ENCODE measurements around the gene MNAT1.
"Not testable (repeated sequence)": the region's sequence is repeated elsewhere in the genome, so short reads cannot be mapped to it uniquely, and the experiment has no call there.

Gene MNAT1

DNA sequence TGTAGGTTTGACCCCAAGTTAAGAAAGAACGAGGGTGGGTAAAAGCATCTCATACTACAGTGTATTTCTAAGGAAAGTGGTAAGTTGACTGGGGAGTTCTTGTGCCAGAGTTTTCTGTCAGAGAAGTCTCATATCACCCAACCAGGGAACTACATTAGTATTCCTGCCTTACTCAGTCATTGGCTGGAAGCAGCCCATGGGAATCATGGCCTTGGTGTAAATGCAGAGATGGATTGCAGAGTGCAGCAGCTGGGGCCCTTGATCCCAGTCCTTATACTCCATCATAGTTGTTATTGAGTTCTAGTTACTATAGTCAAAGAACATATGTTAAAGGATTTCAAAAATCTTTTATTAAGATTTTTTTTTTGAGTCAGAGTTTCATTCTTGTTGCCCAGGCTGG lies 105.8 kb downstream of the MNAT1 start:
- Histone ChIP-seq H2BK12ac (ENCODE audit: low read length) (no peak overlapping the region), H4K8ac (ENCODE audit: low read depth, low read length) (no peak overlapping the region), H2BK15ac (ENCODE audit: low read length) (no peak overlapping the region), H2AFZ (ENCODE audit: low read length) (no peak overlapping the region), H4K91ac (ENCODE audit: low read depth, low read length, poor library complexity) (no peak overlapping the region), H3K18ac (ENCODE audit: low read length) (no peak overlapping the region), H3K79me1 (ENCODE audit: low read depth, low read length) (peaks cover 2% of the 10 kb centered on the region), H3K23ac (ENCODE audit: low read depth, low read length, poor library complexity) (no peak overlapping the region), H3K9ac (ENCODE audit: low read depth, low read length, poor library complexity) (no peak overlapping the region), H3K4me1 (ENCODE audit: control insufficient read depth in 2 of 2, insufficient read depth in 1 of 2, low read depth in 1 of 2, low read length in 2 of 2) (no peaks in the 10 kb centered on the region), H3K4ac (ENCODE audit: low read length) (no peak overlapping the region), H2BK120ac (ENCODE audit: low read depth, low read length) (no peak overlapping the region), H3K36me3 (replicated peaks in 1 of 2; ENCODE audit: control insufficient read depth in 2 of 2, insufficient read depth in 2 of 2, low read length in 2 of 2) (peaks cover 1 to 24% of the 10 kb centered on the region in 2 donors), H3K27me3 (ENCODE audit: control insufficient read depth in 3 of 3, insufficient read depth in 3 of 3, low read depth in 1 of 3, low read length in 3 of 3) (no peaks in the 10 kb centered on the region), H3K4me2 (ENCODE audit: insufficient read depth, low read length, poor library complexity, severe bottlenecking) (no peak overlapping the region), H3K27ac (replicated peaks; ENCODE audit: low read length) (no peak overlapping the region), H3K9me3 (replicated peaks in 1 of 2; ENCODE audit: control insufficient read depth in 2 of 2, insufficient read depth in 1 of 2, low read depth in 1 of 2, low read length in 2 of 2) (no peaks in the 10 kb centered on the region), H3K14ac (ENCODE audit: low read length) (no peak overlapping the region), H2BK5ac (ENCODE audit: low read length) (no peak overlapping the region), H3K4me3 (ENCODE audit: low read length in 2 of 2) (no peak overlapping the region), H2AK5ac (ENCODE audit: low read depth, low read length) (no peak overlapping the region)
- no CpG with 5 or more reads among the region's 1 CpG for WGBS, 2 donors (ENCODE audit: extremely low coverage in 2 of 2, insufficient read length in 2 of 2, insufficient replicate concordance in 1 of 2)
- no peak for DNase-seq (ENCODE audit: low spot score)

DNA sequence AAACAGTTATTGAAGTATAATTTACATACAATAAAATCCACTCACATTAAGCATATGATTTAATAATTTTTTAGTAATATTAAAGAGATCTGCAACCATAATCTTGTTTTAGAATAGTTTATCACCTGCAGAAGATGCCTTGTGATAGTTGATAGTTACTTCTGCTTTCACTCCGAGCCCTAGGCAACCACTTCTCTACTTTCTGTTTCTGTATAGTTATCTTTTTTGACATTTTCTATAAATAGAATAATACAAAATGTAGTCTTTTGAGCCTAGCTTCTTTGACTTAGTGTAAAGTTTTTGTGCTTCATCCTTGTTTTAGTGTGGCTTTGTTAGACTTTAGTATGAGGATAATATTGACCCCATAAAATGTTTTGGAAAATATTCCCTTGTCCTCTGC lies 111.0 kb downstream of the MNAT1 start:
- no peak overlapping the region for H2BK12ac ChIP-seq (ENCODE audit: low read length)
- H3K14ac ChIP-seq (ENCODE audit: low read length), result no peak overlapping the region
- H2BK15ac ChIP-seq (ENCODE audit: low read length), result no peak overlapping the region
- H4K91ac ChIP-seq (ENCODE audit: low read depth, low read length, poor library complexity), result no peak overlapping the region
- H3K36me3 ChIP-seq (replicated peaks in 1 of 2; ENCODE audit: control insufficient read depth in 2 of 2, insufficient read depth in 2 of 2, low read length in 2 of 2), result peaks cover 0 to 2% of the 10 kb centered on the region in 2 donors
- H4K8ac ChIP-seq (ENCODE audit: low read depth, low read length), result no peak overlapping the region
- no peak for DNase-seq (ENCODE audit: low spot score)
- H3K23ac ChIP-seq (ENCODE audit: low read depth, low read length, poor library complexity), result no peak overlapping the region
- H3K4me1 ChIP-seq (ENCODE audit: control insufficient read depth in 2 of 2, insufficient read depth in 1 of 2, low read depth in 1 of 2, low read length in 2 of 2), result no peaks in the 10 kb centered on the region
- H2AFZ ChIP-seq (ENCODE audit: low read length), result no peak overlapping the region
- H3K18ac ChIP-seq (ENCODE audit: low read length), result no peak overlapping the region
- WGBS, 2 donors (ENCODE audit: extremely low coverage in 2 of 2, insufficient read length in 2 of 2, insufficient replicate concordance in 1 of 2), result no CpG with 5 or more reads among the region's 1 CpG
- H3K9me3 ChIP-seq (replicated peaks in 1 of 2; ENCODE audit: control insufficient read depth in 2 of 2, insufficient read depth in 1 of 2, low read depth in 1 of 2, low read length in 2 of 2), result peaks cover 0 to 16% of the 10 kb centered on the region in 2 donors
- H3K9ac ChIP-seq (ENCODE audit: low read depth, low read length, poor library complexity), result no peak overlapping the region
- H2BK5ac ChIP-seq (ENCODE audit: low read length), result no peak overlapping the region
- no peak overlapping the region for H3K4me2 ChIP-seq (ENCODE audit: insufficient read depth, low read length, poor library complexity, severe bottlenecking)
- H3K4me3 ChIP-seq (ENCODE audit: low read length in 2 of 2), result no peak overlapping the region
- H3K27ac ChIP-seq (replicated peaks; ENCODE audit: low read length), result no peak overlapping the region
- no peaks in the 10 kb centered on the region for H3K27me3 ChIP-seq (ENCODE audit: control insufficient read depth in 3 of 3, insufficient read depth in 3 of 3, low read depth in 1 of 3, low read length in 3 of 3)
- no peak overlapping the region for H3K4ac ChIP-seq (ENCODE audit: low read length)
- H2AK5ac ChIP-seq (ENCODE audit: low read depth, low read length), result no peak overlapping the region
- no peak overlapping the region for H2BK120ac ChIP-seq (ENCODE audit: low read depth, low read length)
- no peaks in the 10 kb centered on the region for H3K79me1 ChIP-seq (ENCODE audit: low read depth, low read length)

DNA sequence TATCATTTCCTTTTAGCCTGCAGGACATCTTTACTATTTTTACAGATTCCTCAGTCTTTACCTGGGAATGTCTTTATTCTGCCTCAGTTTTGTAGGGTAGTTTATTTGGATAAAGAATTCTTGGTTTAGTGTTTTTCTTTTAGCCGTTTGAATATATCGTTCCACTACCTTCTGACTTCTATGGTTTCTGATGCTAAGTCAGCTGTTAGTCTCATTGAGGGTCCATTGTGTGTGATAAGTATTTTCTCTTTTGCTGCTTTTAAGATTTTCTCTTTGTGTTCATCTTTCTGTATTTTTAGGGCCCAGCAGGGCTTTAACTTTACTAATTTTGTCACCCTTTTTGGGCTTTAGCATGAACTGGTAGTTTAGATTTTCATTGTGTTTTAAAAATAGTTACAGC lies 113.5 kb downstream of the MNAT1 start:
- H2BK12ac ChIP-seq (ENCODE audit: low read length), result no peak overlapping the region
- no CpG with 5 or more reads among the region's 2 CpGs for WGBS, 2 donors (ENCODE audit: extremely low coverage in 2 of 2, insufficient read length in 2 of 2, insufficient replicate concordance in 1 of 2)
- no peak overlapping the region for H2AK5ac ChIP-seq (ENCODE audit: low read depth, low read length)
- no peak overlapping the region for H4K91ac ChIP-seq (ENCODE audit: low read depth, low read length, poor library complexity)
- no peaks in the 10 kb centered on the region for H3K79me1 ChIP-seq (ENCODE audit: low read depth, low read length)
- no peak overlapping the region for H3K9ac ChIP-seq (ENCODE audit: low read depth, low read length, poor library complexity)
- no peak overlapping the region for H3K14ac ChIP-seq (ENCODE audit: low read length)
- peaks cover 0 to 22% of the 10 kb centered on the region in 2 donors for H3K9me3 ChIP-seq (replicated peaks in 1 of 2; ENCODE audit: control insufficient read depth in 2 of 2, insufficient read depth in 1 of 2, low read depth in 1 of 2, low read length in 2 of 2)
- H3K4me2 ChIP-seq (ENCODE audit: insufficient read depth, low read length, poor library complexity, severe bottlenecking), result no peak overlapping the region
- H3K4me3 ChIP-seq (ENCODE audit: low read length in 2 of 2), result no peak overlapping the region
- H2BK120ac ChIP-seq (ENCODE audit: low read depth, low read length), result no peak overlapping the region
- no peak overlapping the region for H3K4ac ChIP-seq (ENCODE audit: low read length)
- no peak overlapping the region for H3K27ac ChIP-seq (replicated peaks; ENCODE audit: low read length)
- no peak overlapping the region for H2AFZ ChIP-seq (ENCODE audit: low read length)
- DNase-seq (ENCODE audit: low spot score), result no peak
- no peaks in the 10 kb centered on the region for H3K4me1 ChIP-seq (ENCODE audit: control insufficient read depth in 2 of 2, insufficient read depth in 1 of 2, low read depth in 1 of 2, low read length in 2 of 2)
- no peak overlapping the region for H3K18ac ChIP-seq (ENCODE audit: low read length)
- no peaks in the 10 kb centered on the region for H3K27me3 ChIP-seq (ENCODE audit: control insufficient read depth in 3 of 3, insufficient read depth in 3 of 3, low read depth in 1 of 3, low read length in 3 of 3)
- no peak overlapping the region for H4K8ac ChIP-seq (ENCODE audit: low read depth, low read length)
- no peak overlapping the region for H2BK5ac ChIP-seq (ENCODE audit: low read length)
- peaks cover 0 to 9% of the 10 kb centered on the region in 2 donors for H3K36me3 ChIP-seq (replicated peaks in 1 of 2; ENCODE audit: control insufficient read depth in 2 of 2, insufficient read depth in 2 of 2, low read length in 2 of 2)
- H3K23ac ChIP-seq (ENCODE audit: low read depth, low read length, poor library complexity), result no peak overlapping the region
- H2BK15ac ChIP-seq (ENCODE audit: low read length), result no peak overlapping the region

DNA sequence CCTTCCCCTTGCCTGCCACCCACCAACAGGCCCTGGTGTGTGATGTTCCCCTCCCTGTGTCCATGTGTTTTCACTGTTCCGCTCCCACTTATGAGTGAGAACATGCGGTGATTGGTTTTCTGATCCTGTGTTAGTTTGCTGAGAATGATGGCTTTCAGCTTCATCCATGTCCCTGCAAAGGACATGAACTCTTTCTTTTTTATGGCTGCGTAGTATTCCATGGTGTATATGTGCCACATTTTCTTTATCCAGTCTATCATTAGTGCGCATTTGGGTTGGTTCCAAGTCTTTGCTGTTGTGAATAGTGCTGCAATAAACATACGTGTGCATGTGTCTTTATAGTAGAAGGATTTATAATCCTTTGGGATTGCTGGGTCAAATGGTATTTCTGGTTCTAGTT lies 117.1 kb downstream of the MNAT1 start:
- not testable (repeated sequence) for H4K8ac ChIP-seq (ENCODE audit: low read depth, low read length); H3K9ac ChIP-seq (ENCODE audit: low read depth, low read length, poor library complexity); H3K4me2 ChIP-seq (ENCODE audit: insufficient read depth, low read length, poor library complexity, severe bottlenecking); H2AK5ac ChIP-seq (ENCODE audit: low read depth, low read length); H3K18ac ChIP-seq (ENCODE audit: low read length); H3K27ac ChIP-seq (replicated peaks; ENCODE audit: low read length); H2BK12ac ChIP-seq (ENCODE audit: low read length); H2AFZ ChIP-seq (ENCODE audit: low read length); H2BK120ac ChIP-seq (ENCODE audit: low read depth, low read length); H3K4me1 ChIP-seq (ENCODE audit: control insufficient read depth in 2 of 2, insufficient read depth in 1 of 2, low read depth in 1 of 2, low read length in 2 of 2); H2BK15ac ChIP-seq (ENCODE audit: low read length); DNase-seq (ENCODE audit: low spot score); H4K91ac ChIP-seq (ENCODE audit: low read depth, low read length, poor library complexity); H3K79me1 ChIP-seq (ENCODE audit: low read depth, low read length); H2BK5ac ChIP-seq (ENCODE audit: low read length); H3K4me3 ChIP-seq (ENCODE audit: low read length in 2 of 2); H3K4ac ChIP-seq (ENCODE audit: low read length); H3K27me3 ChIP-seq (ENCODE audit: control insufficient read depth in 3 of 3, insufficient read depth in 3 of 3, low read depth in 1 of 3, low read length in 3 of 3); H3K14ac ChIP-seq (ENCODE audit: low read length); H3K23ac ChIP-seq (ENCODE audit: low read depth, low read length, poor library complexity)
- no CpG with 5 or more reads among the region's 5 CpGs for WGBS, 2 donors (ENCODE audit: extremely low coverage in 2 of 2, insufficient read length in 2 of 2, insufficient replicate concordance in 1 of 2)
- peaks cover 0 to 17% of the 10 kb centered on the region in 2 donors for H3K36me3 ChIP-seq (replicated peaks in 1 of 2; ENCODE audit: control insufficient read depth in 2 of 2, insufficient read depth in 2 of 2, low read length in 2 of 2)
- H3K9me3 ChIP-seq (replicated peaks in 1 of 2; ENCODE audit: control insufficient read depth in 2 of 2, insufficient read depth in 1 of 2, low read depth in 1 of 2, low read length in 2 of 2), result peaks cover 0 to 22% of the 10 kb centered on the region in 2 donors
